ENCODE data around the gene C8B.

Gene C8B

GRCh38 chr1:57003398-57004139, 37.8 kb upstream of the C8B start:
- H3K4me3 ChIP-seq (ENCODE audit: low read length), result no peak overlapping the region
- DNase-seq (ENCODE audit: low read depth), result no peak

GRCh38 chr1:56995414-56996100, 29.7 kb upstream of the C8B start:
- DNase-seq (ENCODE audit: low read depth), result no peak
- no peak for TF ChIP-seq CTCF (conservative IDR thresholded peaks at IDR 0.05; ENCODE audit: low read depth, low read length)
- no peak overlapping the region for H3K4me3 ChIP-seq (ENCODE audit: low read length)

More at GRCh38 chr1:57003398-57004139, 37.8 kb upstream of the C8B start:
- no peak for TF ChIP-seq CTCF (conservative IDR thresholded peaks at IDR 0.05; ENCODE audit: low read depth, low read length)

GRCh38 chr1:56993475-56993874, 27.7 kb upstream of the C8B start:
- no peak overlapping the region for H3K4me3 ChIP-seq (ENCODE audit: low read length)
- TF ChIP-seq CTCF (conservative IDR thresholded peaks at IDR 0.05; ENCODE audit: low read depth, low read length), result no peak
- DNase-seq (ENCODE audit: low read depth), result no peak

- no peak overlapping the region for H3K4me3 ChIP-seq (ENCODE audit: low read length)
- DNase-seq (ENCODE audit: low read depth), result no peak
- TF ChIP-seq CTCF (conservative IDR thresholded peaks at IDR 0.05; ENCODE audit: low read depth, low read length), result no peak
Measured at GRCh38 chr1:56992318-56993125, 26.7 kb upstream of the C8B start.

- H3K4me3 ChIP-seq (ENCODE audit: low read length), result no peak overlapping the region
- DNase-seq (ENCODE audit: low read depth), result no peak
- TF ChIP-seq CTCF (conservative IDR thresholded peaks at IDR 0.05; ENCODE audit: low read depth, low read length), result no peak
Measured at GRCh38 chr1:56991576-56991975, 25.8 kb upstream of the C8B start.

GRCh38 chr1:56986397-56986796, 20.6 kb upstream of the C8B start:
- TF ChIP-seq CTCF (conservative IDR thresholded peaks at IDR 0.05; ENCODE audit: low read depth, low read length), result no peak
- no peak for DNase-seq (ENCODE audit: low read depth)
- H3K4me3 ChIP-seq (ENCODE audit: low read length), result no peak overlapping the region
